Measurements from ENCODE around the gene ANGPTL2. TPM values are rescaled to one million over a fixed set of nuclear protein-coding genes. Genes with fewer than 3 reads are reported as not detected.

ANGPTL2 gene
- total RNA-seq, 4 donors from 2014 or later: 29.5 to 57.0 (median 41.3) TPM

- H3K4me3 ChIP-seq: no peak overlapping the region
- intact Hi-C loops (cut with DNase I): no loop called here
- H3K4me1 ChIP-seq: peaks cover 20 to 35% (median 23%) of the 10 kb centered on the region in 4 donors
- no peaks in the 10 kb centered on the region for H3K9me3 ChIP-seq
- TF ChIP-seq CTCF (IDR thresholded peaks at IDR 0.05): no peak
- no peak for TF ChIP-seq EP300 (IDR thresholded peaks at IDR 0.05)
- TF ChIP-seq POLR2A (IDR thresholded peaks at IDR 0.05; ENCODE audit: low read depth): no peak
- TF ChIP-seq POLR2AphosphoS5 (IDR thresholded peaks at IDR 0.05): no peak
- no peak for DNase-seq (ENCODE audit: extremely low spot score)
- H3K27ac ChIP-seq (replicated peaks in 1 of 4): no peak overlapping the region
- H3K27me3 ChIP-seq: no peaks in the 10 kb centered on the region
- H3K36me3 ChIP-seq: no peaks in the 10 kb centered on the region
- WGBS: 95% methylated on average over 6 of the region's 6 CpGs
These were observed 17.3 kb upstream of the ANGPTL2 start for GRCh38 chr9:127139775-127140174.

- Histone ChIP-seq H3K4me1 (peaks cover 26 to 41% (median 29%) of the 10 kb centered on the region in 4 donors), H3K27me3 (no peaks in the 10 kb centered on the region), H3K27ac (replicated peaks in 1 of 4) (no peak overlapping the region), H3K4me3 (no peak overlapping the region), H3K36me3 (no peaks in the 10 kb centered on the region), H3K9me3 (no peaks in the 10 kb centered on the region)
- DNase-seq (ENCODE audit: extremely low spot score): no peak
- WGBS: 90% methylated on average over 5 of the region's 8 CpGs
- TF ChIP-seq EP300 (IDR thresholded peaks at IDR 0.05) (no peak), POLR2AphosphoS5 (IDR thresholded peaks at IDR 0.05) (no peak), POLR2A (IDR thresholded peaks at IDR 0.05; ENCODE audit: low read depth) (no peak), CTCF (IDR thresholded peaks at IDR 0.05) (no peak)
- intact Hi-C loops (cut with DNase I): no loop called here
These were observed 16.8 kb upstream of the ANGPTL2 start for GRCh38 chr9:127139071-127139731.

GRCh38 chr9:127138444-127138843 lies 16.0 kb upstream of the ANGPTL2 start:
- no peaks in the 10 kb centered on the region for H3K27me3 ChIP-seq
- no peak overlapping the region for H3K4me3 ChIP-seq
- TF ChIP-seq POLR2AphosphoS5 (IDR thresholded peaks at IDR 0.05) (no peak), EP300 (IDR thresholded peaks at IDR 0.05) (no peak)
- no peak for DNase-seq (ENCODE audit: extremely low spot score)
- H3K9me3 ChIP-seq: no peaks in the 10 kb centered on the region
- H3K4me1 ChIP-seq: peaks cover 33 to 48% (median 36%) of the 10 kb centered on the region in 4 donors
- intact Hi-C loops (cut with DNase I): no loop called here
- H3K27ac ChIP-seq (replicated peaks in 1 of 4): no peak overlapping the region
- no peaks in the 10 kb centered on the region for H3K36me3 ChIP-seq
- whole genome bisulfite sequencing: 87% methylated on average over 3 of the region's 4 CpGs

- Histone ChIP-seq H3K4me3 (no peak overlapping the region), H3K27ac (replicated peaks in 1 of 4) (no peak overlapping the region), H3K4me1 (peaks cover 40 to 55% (median 43%) of the 10 kb centered on the region in 4 donors), H3K36me3 (no peaks in the 10 kb centered on the region), H3K9me3 (no peaks in the 10 kb centered on the region), H3K27me3 (no peaks in the 10 kb centered on the region)
- TF ChIP-seq EP300 (IDR thresholded peaks at IDR 0.05) (no peak), POLR2AphosphoS5 (IDR thresholded peaks at IDR 0.05) (no peak), POLR2A (IDR thresholded peaks at IDR 0.05; ENCODE audit: low read depth) (no peak), CTCF (IDR thresholded peaks at IDR 0.05) (no peak)
- no peak for DNase-seq (ENCODE audit: extremely low spot score)
- intact Hi-C loops (cut with DNase I): no loop called here
- WGBS: 93% methylated on average over 11 of the region's 11 CpGs
These were observed 15.4 kb upstream of the ANGPTL2 start for GRCh38 chr9:127137640-127138360.

GRCh38 chr9:127136880-127137639 lies 14.6 kb upstream of the ANGPTL2 start:
- Histone ChIP-seq H3K36me3 (no peaks in the 10 kb centered on the region), H3K4me1 (peaks cover 44 to 59% (median 49%) of the 10 kb centered on the region in 4 donors), H3K9me3 (no peaks in the 10 kb centered on the region), H3K27ac (replicated peaks in 1 of 4) (no peak overlapping the region), H3K4me3 (no peak overlapping the region), H3K27me3 (no peaks in the 10 kb centered on the region)
- TF ChIP-seq CTCF (IDR thresholded peaks at IDR 0.05) (no peak), POLR2A (IDR thresholded peaks at IDR 0.05; ENCODE audit: low read depth) (no peak), EP300 (IDR thresholded peaks at IDR 0.05) (no peak), POLR2AphosphoS5 (IDR thresholded peaks at IDR 0.05) (no peak)
- 96% methylated on average over 3 of the region's 5 CpGs for WGBS
- intact Hi-C loops (cut with DNase I): no loop called here
- no peak for DNase-seq (ENCODE audit: extremely low spot score)

All from esophagus muscularis mucosa (tissue), 4 donors.